HG03064 (cell line): ENCODE results near the gene HBA2.
"Not testable (repeated sequence)": the region's sequence is repeated elsewhere in the genome, so short reads cannot be mapped to it uniquely, and the experiment has no call there.

ENCODE experiments used
- ATAC-seq: cut with Tn5 transposase; IDR thresholded peaks from one replicate; pipeline ENCODE4 v1.9.1; 2021; ENCODE audit warnings: low read depth; ENCODE audit not compliant: unreplicated experiment

The HBA2 gene

DNA sequence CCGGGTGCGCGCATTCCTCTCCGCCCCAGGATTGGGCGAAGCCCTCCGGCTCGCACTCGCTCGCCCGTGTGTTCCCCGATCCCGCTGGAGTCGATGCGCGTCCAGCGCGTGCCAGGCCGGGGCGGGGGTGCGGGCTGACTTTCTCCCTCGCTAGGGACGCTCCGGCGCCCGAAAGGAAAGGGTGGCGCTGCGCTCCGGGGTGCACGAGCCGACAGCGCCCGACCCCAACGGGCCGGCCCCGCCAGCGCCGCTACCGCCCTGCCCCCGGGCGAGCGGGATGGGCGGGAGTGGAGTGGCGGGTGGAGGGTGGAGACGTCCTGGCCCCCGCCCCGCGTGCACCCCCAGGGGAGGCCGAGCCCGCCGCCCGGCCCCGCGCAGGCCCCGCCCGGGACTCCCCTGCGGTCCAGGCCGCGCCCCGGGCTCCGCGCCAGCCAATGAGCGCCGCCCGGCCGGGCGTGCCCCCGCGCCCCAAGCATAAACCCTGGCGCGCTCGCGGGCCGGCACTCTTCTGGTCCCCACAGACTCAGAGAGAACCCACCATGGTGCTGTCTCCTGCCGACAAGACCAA is at the start of gene HBA2:
HBA2 (plus strand) TSS at position 503 of the 568 bp plus-strand sequence; CDS start at position 540, 37 bp downstream.
- not testable (repeated sequence) for ATAC-seq

DNA sequence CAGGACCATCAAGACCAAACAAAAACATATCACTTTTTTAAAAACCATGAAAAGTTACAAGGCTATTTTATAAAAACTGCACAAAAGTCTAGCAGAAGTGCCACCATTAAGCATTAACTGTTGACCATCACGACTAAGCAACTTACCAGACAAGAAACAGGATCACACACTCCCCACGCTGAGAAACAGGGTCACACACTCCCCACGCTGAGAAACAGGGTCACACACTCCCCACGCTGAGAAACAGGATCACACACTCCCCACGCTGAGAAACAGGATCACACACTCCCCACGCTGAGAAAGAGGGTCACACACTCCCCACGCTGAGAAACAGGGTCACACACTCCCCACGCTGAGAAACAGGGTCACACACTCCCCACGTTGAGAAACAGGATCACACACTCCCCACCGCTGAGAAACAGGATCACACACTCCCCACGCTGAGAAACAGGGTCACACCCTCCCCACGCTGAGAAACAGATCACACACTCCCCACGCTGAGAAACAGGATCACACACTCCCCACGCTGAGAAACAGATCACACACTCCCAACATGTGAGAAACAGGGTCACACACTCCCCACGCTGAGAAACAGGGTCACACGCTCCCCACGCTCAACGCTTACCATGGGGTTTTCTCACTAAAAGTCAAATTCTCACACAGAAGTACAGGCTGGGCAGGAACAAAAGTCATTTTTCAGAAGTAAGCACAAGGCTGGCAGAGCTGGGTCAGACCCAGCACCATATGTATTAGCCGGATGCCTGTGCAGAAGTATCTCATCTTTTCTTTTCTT is 48.9 kb upstream of the HBA2 start:
- not testable (repeated sequence) for ATAC-seq

DNA sequence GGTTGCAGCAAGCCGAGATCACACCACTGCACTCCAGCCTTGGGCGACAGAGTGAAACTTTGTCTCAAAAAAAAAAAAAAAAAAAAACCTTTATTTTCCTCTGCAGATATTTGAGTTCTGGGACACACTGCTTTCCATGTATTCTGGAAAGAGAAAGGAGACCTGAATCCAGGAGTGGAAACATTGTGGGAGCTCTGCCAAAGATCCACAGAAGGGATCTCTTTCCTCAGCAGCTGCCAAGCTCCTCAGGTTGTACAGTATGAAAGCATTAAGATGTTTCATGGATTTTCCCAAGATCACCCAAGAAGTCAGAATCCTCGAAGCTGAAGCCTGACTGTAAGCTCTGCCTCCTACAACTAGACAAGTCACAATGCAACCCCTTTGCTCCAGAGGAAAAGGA is 47.7 kb upstream of the HBA2 start:
- no peak for ATAC-seq

DNA sequence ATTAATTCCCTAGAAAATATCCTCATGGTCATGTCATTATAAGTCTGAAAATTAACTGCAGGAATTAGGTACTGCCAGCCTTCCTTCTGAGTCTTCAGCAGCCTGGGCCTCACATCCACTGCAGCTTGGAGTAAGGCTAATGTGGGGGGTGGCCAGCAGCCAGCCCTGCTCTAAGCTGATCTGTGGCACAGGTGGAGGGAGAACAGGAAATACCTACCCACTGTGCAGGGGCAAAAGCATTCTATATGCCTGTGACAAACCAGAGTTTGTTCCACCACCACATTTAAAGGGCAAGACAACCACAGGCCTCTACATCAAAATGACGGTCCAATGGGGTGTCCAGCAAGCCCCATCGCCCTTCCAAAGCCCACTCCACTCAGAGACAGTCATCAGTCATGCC is 43.6 kb upstream of the HBA2 start:
- no peak for ATAC-seq

DNA sequence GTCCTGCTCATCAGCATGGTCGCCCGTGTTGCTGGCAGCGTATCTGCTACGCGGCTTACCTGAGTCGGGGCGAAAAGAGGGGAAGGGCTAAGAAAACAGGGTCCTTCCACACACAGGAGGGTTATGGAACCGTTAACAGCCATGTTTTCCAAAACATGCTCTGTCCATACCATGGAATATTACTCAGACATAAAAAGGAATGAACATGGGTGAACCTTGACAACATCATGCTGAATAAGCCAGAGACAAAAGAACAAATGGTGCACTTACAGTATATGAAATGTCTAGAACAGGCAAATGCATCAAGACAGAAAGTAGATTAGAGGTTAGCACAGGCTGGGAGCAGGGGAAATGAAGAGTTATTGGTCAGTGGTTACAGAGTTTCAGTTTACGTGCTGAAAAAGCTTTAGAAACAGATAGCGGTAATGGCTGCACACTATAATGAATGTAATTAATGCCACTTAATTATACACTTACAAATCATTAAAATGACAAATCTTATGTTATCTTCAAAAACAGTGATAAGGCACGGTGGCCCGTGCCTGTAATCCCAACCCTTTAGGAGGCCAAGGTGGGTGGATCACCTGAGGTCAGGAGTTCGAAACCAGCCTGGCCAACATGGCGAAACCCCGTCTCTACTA is 42.0 kb upstream of the HBA2 start:
- no peak for ATAC-seq

DNA sequence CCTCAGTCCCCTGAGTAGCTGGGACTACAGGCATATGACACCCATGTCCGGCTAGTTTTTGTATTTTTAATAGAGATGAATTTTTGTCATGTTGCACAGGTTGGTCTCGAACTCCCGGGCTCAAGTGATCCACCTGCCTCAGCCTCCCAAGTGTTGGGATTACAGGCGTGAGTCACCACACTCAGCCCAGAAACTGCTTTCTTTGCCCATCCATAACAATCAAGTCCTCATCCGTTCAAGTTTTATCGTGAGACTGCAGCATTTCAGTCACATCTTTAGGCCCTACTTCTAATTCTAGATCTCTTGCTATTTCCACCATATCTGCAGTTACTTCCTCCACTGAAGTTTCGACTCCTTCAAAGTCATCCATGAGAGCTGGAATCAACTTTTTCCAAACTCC is 40.6 kb upstream of the HBA2 start:
- ATAC-seq: no peak

DNA sequence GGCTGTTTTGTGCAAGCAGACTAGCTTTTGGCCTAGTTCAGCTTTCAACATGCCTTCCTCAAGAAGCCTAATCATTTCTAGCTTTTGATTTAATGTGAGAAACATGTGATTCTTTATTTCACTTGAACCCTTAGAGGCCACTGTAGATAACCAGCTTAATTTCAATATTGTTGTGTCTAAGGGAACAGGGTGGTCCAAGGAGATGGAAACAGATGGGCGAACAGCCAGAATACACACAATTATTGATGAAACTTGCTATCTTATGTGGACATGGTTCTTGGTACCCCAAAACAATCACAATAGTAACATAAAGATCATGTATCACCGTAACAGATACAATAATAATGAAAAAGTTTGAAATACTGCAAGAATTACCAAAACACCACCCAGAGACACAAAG is 39.0 kb upstream of the HBA2 start:
- no peak for ATAC-seq

DNA sequence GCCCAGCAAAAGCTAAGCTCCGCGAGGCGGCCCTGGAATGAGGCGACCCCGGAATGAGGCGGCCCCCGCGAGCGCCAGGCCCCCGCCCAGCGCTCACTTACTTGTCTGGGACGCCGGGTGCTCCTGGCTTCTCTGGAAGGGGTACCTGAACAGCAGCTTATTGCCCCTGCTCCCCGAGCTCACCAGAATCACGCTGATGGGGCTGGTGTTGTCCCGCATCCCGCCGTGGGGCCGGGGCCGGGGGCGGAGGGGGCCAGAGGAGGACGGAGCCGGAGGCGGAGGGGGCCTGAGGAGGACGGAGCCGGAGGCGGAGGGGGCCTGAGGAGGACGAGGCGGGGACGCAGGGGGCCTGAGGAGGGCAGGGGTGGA is 34.6 kb upstream of the HBA2 start:
- no peak for ATAC-seq

DNA sequence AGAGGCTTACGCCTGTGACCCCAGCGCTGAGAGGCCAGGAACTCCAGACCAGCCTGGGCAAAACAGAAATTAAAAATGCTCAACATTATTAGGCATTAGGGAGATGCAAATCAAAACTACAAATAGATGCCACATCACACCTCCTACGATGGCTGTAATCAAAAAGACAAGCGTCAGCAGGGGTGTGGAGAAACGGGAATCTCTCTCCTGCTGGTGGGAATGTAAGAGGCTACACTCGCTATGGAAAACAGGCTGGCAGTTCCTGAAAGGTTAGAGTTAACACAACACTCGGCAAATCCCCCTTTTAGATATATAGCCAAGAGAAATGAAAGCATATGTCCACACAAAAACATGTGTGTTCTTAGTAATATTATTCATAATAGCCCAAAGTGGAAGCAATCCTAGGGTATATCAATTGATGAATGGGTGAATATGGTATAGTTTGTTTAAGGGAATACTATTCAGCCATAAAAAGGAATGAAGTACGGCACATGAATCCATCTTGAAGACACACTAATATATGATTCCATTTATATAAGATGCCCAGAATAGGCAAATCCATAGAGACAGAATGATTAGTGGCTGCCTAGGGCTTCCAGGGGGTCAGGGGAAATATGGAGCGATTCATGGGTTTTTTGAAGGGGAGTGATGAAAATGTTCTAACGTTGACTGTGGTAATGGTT is 32.4 kb upstream of the HBA2 start:
- ATAC-seq: no peak

DNA sequence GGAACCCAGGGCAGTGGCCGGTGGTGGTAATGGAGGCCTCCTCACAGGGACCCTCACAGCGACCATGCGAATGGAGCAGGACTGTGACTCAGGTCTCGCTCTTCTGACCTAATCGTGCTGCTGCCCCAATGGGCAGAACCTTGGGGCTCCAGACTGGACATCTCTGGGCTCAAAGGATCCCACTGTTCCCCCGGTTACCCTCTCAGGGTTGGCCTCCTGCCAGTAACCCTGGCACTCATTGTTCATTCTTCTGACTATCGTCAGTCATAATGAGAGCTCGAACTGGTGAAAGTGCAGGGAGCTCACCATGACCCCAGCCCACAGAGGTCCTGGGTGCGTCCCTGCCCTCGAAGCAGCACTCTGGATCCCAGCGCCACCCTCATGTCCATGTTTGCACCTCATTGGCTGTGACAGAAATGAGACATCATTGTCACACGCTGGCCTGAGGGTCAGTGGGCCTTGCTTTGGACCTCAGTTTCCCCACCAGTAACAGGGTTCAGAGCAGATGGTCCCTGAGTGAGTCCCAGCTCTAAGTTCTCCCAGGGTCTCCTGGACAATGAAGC is 30.2 kb upstream of the HBA2 start:
- no peak for ATAC-seq

DNA sequence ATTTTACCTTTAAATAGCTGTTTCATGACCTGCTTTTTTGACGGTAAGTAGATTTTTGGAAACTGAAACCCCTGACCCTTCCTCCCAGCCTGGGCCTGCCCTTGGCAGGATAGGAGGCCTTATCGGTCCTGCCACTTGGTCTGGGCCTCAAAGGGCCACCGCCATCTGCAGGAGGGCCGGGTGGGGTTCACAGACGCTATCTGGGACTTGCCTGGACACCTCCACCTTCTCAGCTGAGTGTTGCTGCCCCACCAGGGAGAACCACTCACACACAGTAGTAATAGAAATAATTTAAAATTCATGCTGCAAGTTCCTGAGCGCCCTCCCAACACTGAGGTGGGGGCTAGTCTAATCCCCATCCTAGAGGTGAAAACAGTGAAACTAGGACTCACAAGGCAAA is 29.6 kb upstream of the HBA2 start:
- ATAC-seq: no peak

DNA sequence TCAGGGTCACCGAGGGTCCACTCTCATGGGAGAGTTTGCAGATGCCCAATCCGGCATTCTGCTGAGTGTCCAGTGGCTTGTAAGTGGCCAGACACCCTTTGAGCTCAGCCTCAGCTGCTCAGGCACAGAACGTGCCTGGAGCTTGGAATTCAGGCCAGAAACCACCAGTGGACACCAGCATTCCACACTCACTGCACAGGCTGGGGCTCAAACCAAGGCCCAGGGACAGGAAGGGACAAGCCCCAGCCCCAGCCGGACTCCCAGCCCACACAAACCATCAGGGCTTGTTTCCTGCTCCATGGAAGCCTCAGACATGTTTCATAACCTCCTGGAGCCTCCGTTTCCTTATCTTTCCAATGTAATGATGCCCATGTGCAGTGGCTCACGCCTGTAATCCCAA is 29.2 kb upstream of the HBA2 start:
- no peak for ATAC-seq

DNA sequence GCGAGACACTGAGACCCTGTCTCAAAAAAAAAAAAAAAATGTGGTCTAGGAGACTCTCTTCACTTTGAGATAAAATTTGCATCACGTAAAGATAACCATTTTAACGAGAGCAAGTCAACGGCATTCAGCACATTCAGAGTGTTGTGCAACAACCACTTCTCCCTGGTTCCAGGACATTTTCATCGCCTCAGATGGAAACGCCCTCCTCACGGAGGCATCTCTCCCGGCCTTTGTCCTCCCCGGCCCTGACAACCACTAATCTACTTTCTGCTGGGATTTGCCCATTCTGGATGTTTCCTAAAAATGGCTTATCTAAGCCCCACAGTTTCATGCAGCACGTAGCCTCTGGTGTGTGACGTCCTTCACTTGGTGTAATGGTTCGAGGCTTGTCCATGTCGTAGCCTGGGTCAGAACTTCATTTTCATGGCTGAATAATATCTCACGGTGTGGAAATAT is 27.9 kb upstream of the HBA2 start:
- no peak for ATAC-seq

DNA sequence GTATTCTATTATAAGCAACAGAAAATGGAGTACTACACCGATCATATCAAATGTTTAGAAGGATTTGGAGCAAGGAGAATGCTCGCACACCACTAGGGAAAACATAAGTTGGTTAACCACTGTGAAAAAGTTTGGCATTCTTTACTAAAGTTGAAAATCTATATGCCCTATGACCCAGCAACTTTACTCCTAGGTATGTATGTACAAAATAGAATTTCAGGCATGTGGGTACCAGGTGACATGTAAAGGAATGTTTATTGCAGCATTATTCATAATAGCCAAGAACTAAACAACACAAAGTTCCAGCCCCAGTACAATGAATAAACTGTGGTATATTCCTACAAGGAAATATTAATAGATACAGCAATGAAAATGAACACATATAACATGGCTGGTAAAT is 26.0 kb upstream of the HBA2 start:
- ATAC-seq: no peak

DNA sequence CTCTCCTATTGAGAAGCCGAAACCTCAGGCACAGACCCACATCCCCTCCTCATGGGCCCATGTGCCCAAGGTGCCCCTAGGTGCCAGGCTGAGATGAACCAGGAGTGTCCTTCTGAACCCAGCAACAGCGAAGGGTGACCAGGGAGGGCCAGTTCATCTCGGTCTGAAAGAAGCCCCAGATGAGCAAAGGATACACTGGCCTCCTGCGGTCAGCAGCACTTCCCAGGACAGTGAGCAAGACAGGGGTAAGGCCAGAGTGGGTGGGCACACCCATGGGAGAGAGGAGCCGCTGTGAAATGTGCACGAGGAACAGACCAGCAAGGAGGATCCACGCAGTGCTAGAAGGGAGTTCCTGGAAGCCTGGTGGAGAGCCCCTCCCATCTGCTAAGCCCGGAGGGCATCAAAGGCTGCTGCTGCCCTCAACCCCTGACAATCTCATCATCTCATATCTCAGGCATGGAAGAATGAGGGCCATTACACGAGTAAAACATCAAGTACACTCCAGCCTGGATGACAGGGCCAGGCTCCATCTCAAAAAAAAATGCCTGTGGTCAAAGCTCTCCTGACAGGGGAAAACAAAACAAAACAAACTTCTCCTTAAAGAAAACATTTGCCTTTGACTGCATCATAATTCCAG is 23.5 kb upstream of the HBA2 start:
- ATAC-seq: no peak

DNA sequence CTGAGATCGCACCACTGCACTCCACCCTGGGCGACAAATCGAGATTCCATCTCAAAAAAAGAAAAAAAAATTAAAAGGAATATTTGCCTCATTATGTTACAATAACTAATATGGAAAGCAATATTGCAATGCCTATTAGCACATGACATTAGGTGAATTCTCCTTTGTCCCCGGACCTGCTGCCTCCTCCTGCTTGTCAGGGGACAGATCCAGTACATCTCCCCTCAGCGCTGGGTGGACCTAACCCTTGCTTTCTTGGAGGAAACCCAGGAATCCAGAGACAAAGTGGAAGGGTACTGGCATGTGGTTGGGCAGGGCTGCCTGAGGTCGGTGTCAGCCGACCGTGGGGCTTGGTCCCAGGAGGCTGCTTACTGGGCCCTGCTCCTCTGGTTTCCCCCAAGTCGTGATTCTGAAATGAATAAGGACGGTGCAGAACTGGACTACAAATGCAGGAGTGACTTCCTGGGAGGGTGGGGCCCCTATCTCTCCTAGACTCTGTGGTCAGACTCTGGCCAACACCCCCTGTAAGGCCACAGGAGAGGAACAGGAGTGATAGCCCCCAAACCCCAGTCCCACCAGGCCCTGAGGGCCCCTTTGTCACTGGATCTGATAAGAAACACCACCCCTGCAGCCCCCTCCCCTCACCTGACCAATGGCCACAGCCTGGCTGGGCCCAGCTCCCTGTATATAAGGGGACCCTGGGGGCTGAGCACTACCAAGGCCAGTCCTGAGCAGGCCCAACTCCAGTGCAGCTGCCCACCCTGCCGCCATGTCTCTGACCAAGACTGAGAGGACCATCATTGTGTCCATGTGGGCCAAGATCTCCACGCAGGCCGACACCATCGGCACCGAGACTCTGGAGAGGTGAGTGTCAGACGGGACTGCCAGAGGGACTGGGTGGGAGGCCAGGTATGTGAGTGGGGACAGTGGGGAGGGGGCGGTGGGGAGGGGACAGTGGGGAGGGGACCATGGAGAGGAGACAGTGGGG is 20.2 kb upstream of the HBA2 start, which contains the start of gene HBZ:
HBZ (plus strand) TSS at position 504 of the 988 bp plus-strand sequence; CDS start at position 770, 266 bp downstream.
- no peak for ATAC-seq

DNA sequence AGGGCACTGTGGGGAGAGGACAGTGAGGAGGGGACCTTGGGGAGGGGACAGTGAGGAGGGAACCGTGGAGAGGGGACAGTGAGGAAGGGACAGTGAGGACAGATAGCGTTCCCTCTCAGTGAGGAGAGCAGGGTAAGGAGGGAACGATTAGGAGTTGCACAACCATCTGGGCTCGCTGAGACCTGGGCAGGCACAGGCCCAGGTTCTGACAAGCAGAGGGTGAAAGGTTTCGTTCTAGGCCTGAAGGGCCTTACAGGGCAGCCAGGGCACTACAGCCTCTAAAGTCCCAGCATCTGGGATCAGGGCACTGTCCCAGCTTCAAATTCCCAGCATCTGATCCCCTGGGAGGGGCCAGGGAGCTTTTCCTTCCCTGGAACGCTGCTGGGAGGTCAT is 19.6 kb upstream of the HBA2 start:
- ATAC-seq: not testable (repeated sequence)

DNA sequence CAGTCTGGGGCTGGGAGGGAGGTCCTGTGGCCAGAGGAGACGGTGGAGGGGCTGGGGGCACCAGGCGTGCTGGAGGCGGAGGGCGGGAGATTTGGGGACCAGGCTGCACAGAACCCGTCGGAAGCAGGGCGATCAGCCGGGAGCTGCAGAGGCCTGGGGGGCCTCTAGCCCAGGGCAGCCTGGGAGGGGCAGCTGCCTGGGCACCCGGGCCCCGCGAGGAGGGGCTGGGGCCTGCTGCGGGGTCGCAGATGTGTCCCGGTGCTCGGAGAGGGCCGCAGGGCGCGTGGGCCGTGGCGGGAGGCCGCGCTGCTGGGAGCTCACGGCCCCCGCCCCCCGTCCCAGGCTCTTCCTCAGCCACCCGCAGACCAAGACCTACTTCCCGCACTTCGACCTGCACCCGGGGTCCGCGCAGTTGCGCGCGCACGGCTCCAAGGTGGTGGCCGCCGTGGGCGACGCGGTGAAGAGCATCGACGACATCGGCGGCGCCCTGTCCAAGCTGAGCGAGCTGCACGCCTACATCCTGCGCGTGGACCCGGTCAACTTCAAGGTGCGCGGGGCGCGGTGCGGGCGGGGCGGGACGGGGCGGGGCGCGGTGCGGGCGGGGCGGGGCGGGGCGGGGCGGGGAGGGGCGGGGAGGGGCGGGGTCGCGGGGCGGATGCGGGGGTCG is 19.0 kb upstream of the HBA2 start:
- ATAC-seq: not testable (repeated sequence)
